Stomach (tissue), 9 donors: Measurements from ENCODE around the gene SMOC2. TPM values are rescaled to one million over a fixed set of nuclear protein-coding genes. Genes with fewer than 3 reads are reported as not detected.
A peak's percentile ranks its signal among the peaks of the same experiment; 100 is the strongest.
"Not testable (repeated sequence)": the region's sequence is repeated elsewhere in the genome, so short reads cannot be mapped to it uniquely, and the experiment has no call there.

Source experiments
- DNase-seq, 2 donors: peaks; one replicate each; pipeline versions ENCODE4 v3.0.0 to v3.0.0-alpha.2; 2013 to 2019
- H3K27ac ChIP-seq, 5 donors: fragments of 200-600 bp in 4 of 5; sonication (generic) in 4 of 5; one replicate each; pipeline ENCODE4 v1.5.1; 2013 to 2019; ENCODE audit warnings: mild to moderate bottlenecking in 1 of 5, moderate library complexity in 1 of 5
- H3K27me3 ChIP-seq, 3 donors: fragments of 200-600 bp; sonication (generic); one replicate each; pipeline ENCODE4 v1.5.1; 2017 to 2019; ENCODE audit warnings: mixed run types in 1 of 3
- H3K36me3 ChIP-seq, 4 donors: fragments of 200-600 bp; sonication (generic); 1 replicate in 3 of 4; 2 replicates in 1 of 4; pipeline ENCODE4 v1.5.1; 2016 to 2019
- H3K4me1 ChIP-seq, 4 donors: fragments of 200-600 bp; sonication (generic); one replicate each; pipeline ENCODE4 v1.5.1; 2016 to 2019
- H3K4me3 ChIP-seq, 4 donors: fragments of 200-600 bp; sonication (generic) in 3 of 4; one replicate each; pipeline ENCODE4 v1.5.1; 2016 to 2019; ENCODE audit warnings: mild to moderate bottlenecking in 1 of 4
- H3K9me3 ChIP-seq, 4 donors: fragments of 200-600 bp; sonication (generic); one replicate each; pipeline ENCODE4 v1.5.1; 2016 to 2019
- EP300 ChIP-seq: sonication (generic); formaldehyde crosslinking; IDR thresholded peaks from one replicate; pipeline ENCODE4 v1.6.1; 2017; ENCODE audit warnings: antibody characterized with exemption
- POLR2A ChIP-seq, 4 donors: fragments of 450-650 bp; IDR thresholded peaks; one replicate each; pipeline ENCODE4 v1.6.1; 2016; ENCODE audit warnings: antibody characterized with exemption in 4 of 4, control low read depth in 2 of 4, mild to moderate bottlenecking in 1 of 4, moderate library complexity in 1 of 4
- POLR2AphosphoS5 ChIP-seq, 3 donors: sonication (generic); formaldehyde crosslinking; IDR thresholded peaks; one replicate each; pipeline ENCODE4 v1.6.1; 2016; ENCODE audit warnings: antibody characterized with exemption in 3 of 3
- WGBS, 5 donors: extraction: QIAGEN DNeasy Blood & Tissue Kit in 3 of 5; methylation state at CpG; one replicate each; pipeline versions ENCODE4 v1.1.5 to v1.1.7; 2013 to 2018; 5-methylcytosine and 5-hydroxymethylcytosine counted together
- intact Hi-C: fragments of 100-400 bp; cut with DNase I; formaldehyde crosslinking; loops from one replicate; pipeline ENCODE4 v1.15.1; 2023; ENCODE audit warnings: low total_unique reads
- polyA plus RNA-seq, 3 donors: library from polyadenylated mRNA; stranded (reverse); fragments of 200-250 nt; gene quantifications; one replicate each; pipeline ENCODE4 v1.2.3, GENCODE V29; 2013
- total RNA-seq, 5 donors: library from RNA; depleted of rRNA; stranded (reverse); fragments of >200 nt; gene quantifications; one replicate each; pipeline versions ENCODE4 v1.1.0 to v1.2.3, GENCODE V29; 2014 to 2016
- TF ChIP-seq, protein P1 (sequence below), 7 experiments: fragments of 450-650 bp in 4 of 7; fragments of 200-600 bp in 3 of 7; sonication (generic) in 3 of 7; IDR thresholded peaks; one replicate each; pipeline ENCODE4 v1.5.1; 2016 to 2019; ENCODE audit warnings: antibody characterized with exemption in 7 of 7, control low read depth in 2 of 7, mild to moderate bottlenecking in 1 of 7
- donor health status: healthy with polysubstance abuse.
- donor health status: Bipolar disorder and iron deficiency.
- donor health status: healthy.

SMOC2 gene
- total and polyA plus RNA-seq, 8 donors, result 7.9 to 520 (median 76.9) TPM

DNA sequence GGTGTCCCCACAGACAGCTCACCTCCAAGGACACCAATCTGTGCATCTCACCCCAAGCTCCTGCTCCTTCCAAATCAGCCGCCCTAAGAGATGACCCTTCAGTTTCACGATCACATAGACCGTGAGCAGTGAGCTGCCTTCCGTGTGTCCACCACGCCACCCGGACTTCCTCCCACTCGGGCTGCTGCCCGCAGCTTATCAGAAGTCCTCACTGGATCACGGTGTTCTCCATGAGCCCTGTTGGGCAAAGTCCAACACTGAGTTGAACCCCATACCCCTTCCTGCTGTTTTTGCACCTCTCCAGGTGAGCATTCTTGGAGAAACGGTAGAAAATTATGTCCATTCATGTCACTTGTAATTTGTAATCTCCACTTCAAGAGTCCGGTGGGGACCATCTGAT, 234.4 kb downstream of the SMOC2 start:
- intact Hi-C loops, result no loop called here
- no peaks in the 10 kb centered on the region for H3K36me3 ChIP-seq
- no peaks in the 10 kb centered on the region for H3K9me3 ChIP-seq
- DNase-seq, result no peak
- no peaks in the 10 kb centered on the region for H3K4me1 ChIP-seq
- TF ChIP-seq POLR2A (IDR thresholded peaks at IDR 0.05) (no peak), EP300 (no peak), POLR2AphosphoS5 (IDR thresholded peaks at IDR 0.05) (no peak)
- TF ChIP-seq, protein P1, sequence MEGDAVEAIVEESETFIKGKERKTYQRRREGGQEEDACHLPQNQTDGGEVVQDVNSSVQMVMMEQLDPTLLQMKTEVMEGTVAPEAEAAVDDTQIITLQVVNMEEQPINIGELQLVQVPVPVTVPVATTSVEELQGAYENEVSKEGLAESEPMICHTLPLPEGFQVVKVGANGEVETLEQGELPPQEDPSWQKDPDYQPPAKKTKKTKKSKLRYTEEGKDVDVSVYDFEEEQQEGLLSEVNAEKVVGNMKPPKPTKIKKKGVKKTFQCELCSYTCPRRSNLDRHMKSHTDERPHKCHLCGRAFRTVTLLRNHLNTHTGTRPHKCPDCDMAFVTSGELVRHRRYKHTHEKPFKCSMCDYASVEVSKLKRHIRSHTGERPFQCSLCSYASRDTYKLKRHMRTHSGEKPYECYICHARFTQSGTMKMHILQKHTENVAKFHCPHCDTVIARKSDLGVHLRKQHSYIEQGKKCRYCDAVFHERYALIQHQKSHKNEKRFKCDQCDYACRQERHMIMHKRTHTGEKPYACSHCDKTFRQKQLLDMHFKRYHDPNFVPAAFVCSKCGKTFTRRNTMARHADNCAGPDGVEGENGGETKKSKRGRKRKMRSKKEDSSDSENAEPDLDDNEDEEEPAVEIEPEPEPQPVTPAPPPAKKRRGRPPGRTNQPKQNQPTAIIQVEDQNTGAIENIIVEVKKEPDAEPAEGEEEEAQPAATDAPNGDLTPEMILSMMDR (IDR thresholded peaks at IDR 0.05), result no peak
- H3K27me3 ChIP-seq, result no peaks in the 10 kb centered on the region
- H3K4me3 ChIP-seq, result no peak overlapping the region
- no peak overlapping the region for H3K27ac ChIP-seq
- 63 to 72% (median 68%) methylated on average over 11 of the region's 11 CpGs for WGBS, 5 donors

DNA sequence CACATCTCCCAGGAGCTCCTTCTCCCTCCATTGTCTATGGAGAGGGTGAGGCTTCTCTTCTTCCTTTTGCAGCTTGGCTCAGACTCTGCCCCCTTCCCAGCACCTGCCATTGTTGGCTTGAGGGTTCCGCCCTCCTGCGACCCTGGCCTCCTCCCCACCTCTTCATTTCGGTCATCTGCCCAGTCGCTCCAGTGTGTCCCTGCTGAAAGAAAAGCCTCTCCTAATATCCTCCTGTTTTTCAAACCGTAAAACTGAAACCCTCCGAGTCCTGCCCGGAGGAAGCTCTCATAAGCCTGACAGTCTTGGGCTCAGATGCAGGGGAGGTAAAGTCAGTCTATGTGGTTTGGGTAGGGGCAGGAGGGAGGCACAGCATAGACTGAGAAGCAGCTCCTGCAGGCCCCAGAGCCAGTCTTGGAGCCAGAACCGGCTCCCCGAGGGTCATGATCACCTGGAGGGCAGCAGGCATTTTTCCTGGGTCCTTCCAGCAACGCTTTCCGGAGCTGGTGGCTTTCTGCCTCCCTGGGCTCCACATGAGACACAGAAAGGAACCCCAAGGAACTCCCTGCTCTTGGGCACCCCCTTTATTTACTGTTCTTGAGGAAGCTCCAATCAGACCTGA, 235.1 kb downstream of the SMOC2 start:
- WGBS, 5 donors, result 85 to 94% (median 89%) methylated on average over 11 of the region's 11 CpGs
- no peak for DNase-seq
- Histone ChIP-seq H3K4me1 (no peaks in the 10 kb centered on the region), H3K4me3 (no peak overlapping the region), H3K27me3 (no peaks in the 10 kb centered on the region), H3K36me3 (no peaks in the 10 kb centered on the region), H3K27ac (no peak overlapping the region), H3K9me3 (no peaks in the 10 kb centered on the region)
- TF ChIP-seq EP300 (no peak), POLR2AphosphoS5 (IDR thresholded peaks at IDR 0.05) (no peak), POLR2A (IDR thresholded peaks at IDR 0.05) (no peak)
- TF ChIP-seq, protein P1 (IDR thresholded peaks at IDR 0.05), result no peak
- intact Hi-C loops, result no loop called here

DNA sequence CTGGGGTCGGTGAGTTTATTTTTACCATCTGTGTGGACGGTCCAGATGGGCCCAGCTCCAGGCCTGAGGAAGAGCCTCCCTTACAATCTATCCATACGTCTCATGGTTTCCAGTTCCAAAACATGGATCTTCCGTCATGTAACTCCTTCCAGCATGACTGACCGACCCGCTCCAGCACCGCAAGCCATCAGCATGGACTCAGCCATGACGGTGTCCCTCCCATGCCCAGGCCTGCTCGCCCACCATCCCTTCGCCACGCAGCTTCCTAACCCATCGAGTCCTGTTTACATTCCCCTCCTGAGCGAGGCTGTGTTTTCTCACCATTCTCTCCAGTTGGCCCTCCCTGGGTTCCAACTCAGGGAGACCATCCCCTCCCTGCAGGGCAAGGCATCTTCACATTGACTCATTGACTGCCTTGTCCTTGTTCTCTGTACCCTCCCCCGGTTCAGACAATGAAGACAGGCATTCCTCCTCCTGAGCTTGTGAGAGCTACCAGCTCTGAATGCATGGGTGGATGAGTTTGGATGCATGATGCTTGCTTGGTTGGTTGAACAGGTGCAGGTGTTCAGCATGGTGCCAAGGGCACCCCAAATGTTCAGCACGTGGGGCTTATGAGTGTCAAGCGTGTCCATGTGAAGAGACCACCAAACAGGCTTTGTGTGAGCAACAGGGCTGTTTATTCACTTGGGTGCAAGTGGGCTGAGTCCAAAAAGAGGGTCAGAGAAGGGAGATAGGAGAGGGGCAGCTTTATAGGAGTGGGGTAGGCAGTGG, 235.8 kb downstream of the SMOC2 start:
- no peak for DNase-seq
- no peak for TF ChIP-seq POLR2A (IDR thresholded peaks at IDR 0.05)
- TF ChIP-seq, protein P1 (IDR thresholded peaks at IDR 0.05), result no peak
- TF ChIP-seq POLR2AphosphoS5 (IDR thresholded peaks at IDR 0.05), result no peak
- TF ChIP-seq EP300, result no peak
- Histone ChIP-seq H3K27me3 (no peaks in the 10 kb centered on the region), H3K36me3 (no peaks in the 10 kb centered on the region), H3K27ac (no peak overlapping the region), H3K9me3 (no peaks in the 10 kb centered on the region), H3K4me1 (no peaks in the 10 kb centered on the region), H3K4me3 (no peak overlapping the region)
- WGBS, 5 donors, result 77 to 80% (median 78%) methylated on average over 15 to 16 of the region's 16 CpGs
- intact Hi-C loops, result no loop called here

DNA sequence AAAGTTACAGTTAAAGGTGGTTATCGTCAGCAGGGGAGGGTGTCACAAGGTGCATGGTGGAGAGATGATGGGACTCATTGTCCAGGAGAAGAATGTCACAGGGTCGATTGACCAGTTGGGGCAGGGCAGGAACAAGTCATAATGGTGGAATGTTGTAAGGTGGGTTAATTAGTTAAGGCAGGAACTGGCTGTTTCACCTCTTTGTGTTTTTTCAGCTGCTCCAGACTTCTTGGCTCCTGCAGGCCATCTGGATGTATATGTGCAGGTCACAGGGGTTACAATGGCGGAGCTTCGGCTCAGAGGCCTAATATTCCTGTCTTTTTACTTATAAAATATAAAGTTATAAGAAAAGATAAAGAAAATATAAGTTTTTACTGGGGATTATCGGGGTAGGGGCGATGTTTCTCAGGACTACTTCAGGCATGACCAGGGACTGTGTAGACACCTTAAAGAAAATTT, 236.4 kb downstream of the SMOC2 start:
- WGBS, 5 donors, result 68 to 78% (median 73%) methylated on average over 6 of the region's 6 CpGs

DNA sequence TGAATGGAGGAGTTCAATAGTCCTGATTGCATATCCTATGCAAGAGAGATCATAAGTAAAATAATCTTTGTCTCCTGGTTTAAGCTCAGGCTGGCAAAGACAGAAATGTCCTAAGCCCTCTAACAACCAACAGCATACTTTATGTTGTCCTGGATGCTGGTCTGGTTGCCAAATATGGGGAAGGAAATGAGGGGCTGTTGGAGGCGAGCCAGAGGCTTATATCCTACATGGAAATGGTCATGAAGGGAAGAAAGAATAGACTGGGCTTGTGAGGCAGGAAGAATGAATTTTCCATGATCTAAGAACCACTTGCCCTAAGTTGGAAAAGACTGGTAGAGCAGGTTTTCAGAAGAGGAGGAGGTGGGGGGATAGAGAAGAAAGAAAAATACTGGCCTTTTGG, 237.1 kb downstream of the SMOC2 start:
- no peak for TF ChIP-seq POLR2AphosphoS5 (IDR thresholded peaks at IDR 0.05)
- TF ChIP-seq POLR2A (IDR thresholded peaks at IDR 0.05), result no peak
- TF ChIP-seq, protein P1 (IDR thresholded peaks at IDR 0.05), result no peak
- TF ChIP-seq EP300, result no peak
- H3K4me1 ChIP-seq, result no peaks in the 10 kb centered on the region
- no peak overlapping the region for H3K27ac ChIP-seq
- H3K27me3 ChIP-seq, result no peaks in the 10 kb centered on the region
- no peak overlapping the region for H3K4me3 ChIP-seq
- DNase-seq, result peak in 1 of 2 donors; percentile 57
- H3K36me3 ChIP-seq, result no peaks in the 10 kb centered on the region
- 7 to 48% (median 22%) methylated on average over 1 of the region's 1 CpG for WGBS, 5 donors
- H3K9me3 ChIP-seq, result no peaks in the 10 kb centered on the region
- intact Hi-C loops, result no loop called here

More for the DNA sequence above, 236.4 kb downstream of the SMOC2 start:
- H3K36me3 ChIP-seq, DNase-seq, H3K27ac ChIP-seq, H3K4me3 ChIP-seq, H3K27me3 ChIP-seq, intact Hi-C loops, H3K9me3 ChIP-seq, H3K4me1 ChIP-seq: not testable (repeated sequence)
